Lung (tissue), 16 donors: ENCODE measurements around the gene AMY1A. TPM values are rescaled to one million over a fixed set of nuclear protein-coding genes. Genes with fewer than 3 reads are reported as not detected.
"Not testable (repeated sequence)": the region's sequence is repeated elsewhere in the genome, so short reads cannot be mapped to it uniquely, and the experiment has no call there.

ENCODE experiments used
- ATAC-seq: fragments of 200-7000 bp; cut with Tn5 transposase; one replicate; pipeline ENCODE4 v1.9.1; 2020; ENCODE audit warnings: moderate number of reproducible peaks; ENCODE audit not compliant: insufficient read depth, low FRiP score
- DNase-seq, 3 donors: peaks; one replicate each; pipeline ENCODE4 v3.0.0-alpha.2; 2013 to 2017
- H3K27ac ChIP-seq, 2 donors: one replicate each; pipeline ENCODE4 v1.5.1; 2013; ENCODE audit warnings: mild to moderate bottlenecking in 2 of 2, moderate library complexity in 2 of 2, control low read depth in 1 of 2, inconsistent platforms in 1 of 2, low read depth in 1 of 2, low read length in 1 of 2
- H3K27me3 ChIP-seq, 3 donors: one replicate each; pipeline ENCODE4 v1.5.1; 2013; ENCODE audit warnings: low read length in 2 of 3; ENCODE audit not compliant: control insufficient read depth in 3 of 3, insufficient read depth in 3 of 3
- H3K36me3 ChIP-seq, 4 donors: one replicate each; pipeline ENCODE4 v1.5.1; 2013; ENCODE audit warnings: low read length in 4 of 4, mild to moderate bottlenecking in 1 of 4, moderate library complexity in 1 of 4; ENCODE audit not compliant: control insufficient read depth in 4 of 4, insufficient read depth in 4 of 4
- H3K4me1 ChIP-seq, 5 donors: one replicate each; pipeline ENCODE4 v1.5.1; 2013; ENCODE audit warnings: low read length in 5 of 5, mild to moderate bottlenecking in 2 of 5, moderate library complexity in 1 of 5; ENCODE audit not compliant: control insufficient read depth in 5 of 5, insufficient read depth in 5 of 5
- H3K4me3 ChIP-seq: one replicate; pipeline ENCODE4 v1.5.1; 2013; ENCODE audit warnings: mild to moderate bottlenecking, control low read depth, moderate library complexity
- H3K9ac ChIP-seq, 2 donors: one replicate each; pipeline ENCODE4 v1.5.1; 2013; ENCODE audit warnings: low read length in 2 of 2, control low read depth in 1 of 2; ENCODE audit not compliant: insufficient read depth in 1 of 2
- H3K9me3 ChIP-seq, 4 donors: one replicate each; pipeline ENCODE4 v1.5.1; 2013; ENCODE audit warnings: low read length in 3 of 4, mild to moderate bottlenecking in 1 of 4, moderate library complexity in 1 of 4; ENCODE audit not compliant: control insufficient read depth in 4 of 4, insufficient read depth in 3 of 4
- CTCF ChIP-seq: IDR thresholded peaks from 2 replicates; pipeline ENCODE4 v1.5.1; 2012; ENCODE audit warnings: mild to moderate bottlenecking; ENCODE audit errors: control extremely low read depth, extremely low read depth
- WGBS, 2 donors: extraction: QIAGEN DNeasy Blood & Tissue Kit; methylation state at CpG; one replicate each; pipeline ENCODE4 v1.1.7; 2013; 5-methylcytosine and 5-hydroxymethylcytosine counted together
- long read RNA-seq, 5 donors: transcript quantifications; one replicate each; lab custom pipeline, GENCODE V29; 2026
- polyA plus RNA-seq, 2 donors: library from polyadenylated mRNA; stranded (reverse); fragments of 200-250 nt; gene quantifications; one replicate each; pipeline ENCODE4 v1.2.1, GENCODE V29; 2013
- total RNA-seq, 2 donors: library from RNA; depleted of rRNA in 1 of 2; stranded (reverse); fragments of >200 nt in 1 of 2; gene quantifications; one replicate each; pipeline ENCODE4 v1.2.1, GENCODE V29; 2014 to 2021
- donor health status: control.
- donor health status: control.
- donor health status: Bipolar disorder and iron deficiency.
- donor health status: healthy.
- donor health status: DM: yes; HTN: yes; CAD: no.

AMY1A gene
- total RNA-seq (10 to 100 TPM in 1 of 2 donors, 1 to 10 TPM in 1; 2.1 to 10.4 TPM), polyA plus RNA-seq (1 to 10 TPM; 1.1 to 1.8 TPM)
- long read RNA-seq, donor 1: 0 reads
- long read RNA-seq, donor 2: 0 reads
- long read RNA-seq, donor 3: 0 reads
- long read RNA-seq, donor 4: 0 reads
- long read RNA-seq, donor 5: 0 reads

- H3K27me3 ChIP-seq, H3K36me3 ChIP-seq, H3K9me3 ChIP-seq, H3K4me3 ChIP-seq, DNase-seq, ATAC-seq, H3K27ac ChIP-seq, H3K4me1 ChIP-seq, H3K9ac ChIP-seq: not testable (repeated sequence)
- WGBS, 2 donors: no CpG with 5 or more reads among the region's 5 CpGs
Measured at GRCh38 chr1:103655460-103655859, at the start of gene AMY1A. TSS of gene AMY1A (plus strand) at chr1:103655760. CDS start at chr1:103656331, 571 bp downstream.

GRCh38 chr1:103616362-103616761 is 39.2 kb upstream of the AMY1A start:
- ATAC-seq (no peak), DNase-seq (no peak)
- TF ChIP-seq CTCF: no peak
- Histone ChIP-seq H3K9ac (no peak overlapping the region), H3K27ac (no peak overlapping the region), H3K4me3 (no peak overlapping the region), H3K4me1 (no peaks in the 10 kb centered on the region), H3K9me3 (no peaks in the 10 kb centered on the region), H3K36me3 (no peaks in the 10 kb centered on the region), H3K27me3 (no peaks in the 10 kb centered on the region)
- WGBS, 2 donors: 88 to 94% methylated on average over 2 of the region's 2 CpGs

- H3K9ac ChIP-seq, H3K27ac ChIP-seq, DNase-seq, ATAC-seq, H3K4me3 ChIP-seq, H3K9me3 ChIP-seq, H3K36me3 ChIP-seq, H3K4me1 ChIP-seq, H3K27me3 ChIP-seq: not testable (repeated sequence)
- 92 to 93% methylated on average over 3 of the region's 3 CpGs for WGBS, 2 donors
Measured at GRCh38 chr1:103616994-103617477, 38.5 kb upstream of the AMY1A start, which contains the start of gene AMY2A. TSS of gene AMY2A (plus strand) at chr1:103617427. CDS start at chr1:103617441, 14 bp downstream.

DNA sequence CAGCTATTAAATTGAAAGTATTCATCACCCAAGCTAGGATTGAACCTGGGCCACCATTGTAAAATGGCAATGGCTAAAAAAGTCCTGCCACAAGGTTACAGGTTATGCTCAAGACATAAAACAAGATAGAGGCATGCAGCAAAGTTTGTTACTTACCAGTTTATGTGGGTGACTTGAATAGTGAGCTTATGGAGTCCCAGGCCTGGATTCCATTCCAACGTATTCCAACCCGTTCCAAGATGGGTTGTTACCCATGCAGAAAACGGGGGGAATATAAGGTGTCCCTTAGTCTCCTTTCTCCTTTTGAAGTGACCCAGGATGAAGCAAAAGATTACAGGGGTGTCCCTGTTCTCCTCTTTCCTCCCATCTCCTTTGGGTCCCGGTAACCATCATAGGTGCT is 28.1 kb upstream of the AMY1A start:
- not testable (repeated sequence) for DNase-seq, H3K9me3 ChIP-seq, ATAC-seq, H3K36me3 ChIP-seq, H3K4me3 ChIP-seq, H3K27me3 ChIP-seq, H3K4me1 ChIP-seq, H3K9ac ChIP-seq, H3K27ac ChIP-seq
- 86 to 88% methylated on average over 3 of the region's 4 CpGs for WGBS, 2 donors

- not testable (repeated sequence) for H3K27me3 ChIP-seq, H3K9ac ChIP-seq, H3K9me3 ChIP-seq, DNase-seq, H3K4me3 ChIP-seq, H3K27ac ChIP-seq, H3K36me3 ChIP-seq, ATAC-seq, H3K4me1 ChIP-seq
- WGBS, 2 donors: no CpG with 5 or more reads among the region's 3 CpGs
Measured at GRCh38 chr1:103641194-103641593, 14.4 kb upstream of the AMY1A start.

- H3K27me3 ChIP-seq, H3K36me3 ChIP-seq, H3K4me3 ChIP-seq, H3K9ac ChIP-seq, H3K9me3 ChIP-seq, H3K27ac ChIP-seq, DNase-seq, H3K4me1 ChIP-seq: not testable (repeated sequence)
- peak; percentile 65 for ATAC-seq
- WGBS, 2 donors: no CpG with 5 or more reads among the region's 3 CpGs
Measured at GRCh38 chr1:103643908-103644307, 11.7 kb upstream of the AMY1A start.

DNA sequence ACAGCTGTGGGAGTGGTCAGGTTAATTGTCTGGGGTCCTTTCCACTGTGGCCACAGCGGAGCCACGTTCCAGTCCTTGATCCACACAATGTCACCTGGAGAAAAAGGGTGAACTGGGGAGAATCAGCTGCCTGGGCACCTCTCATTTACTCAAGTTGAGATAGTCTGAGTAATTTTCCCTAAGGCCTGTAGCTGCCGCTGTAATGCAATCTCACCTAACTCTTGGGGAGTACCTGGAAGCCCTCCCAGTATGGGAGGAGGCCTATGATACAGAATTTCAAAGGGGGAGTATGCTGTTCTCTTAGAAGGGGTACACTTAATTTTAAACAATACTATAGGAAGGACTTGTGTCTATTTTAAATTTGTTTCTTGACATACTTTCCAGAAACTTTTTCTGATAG is 5.3 kb upstream of the AMY1A start:
- H3K27me3 ChIP-seq, ATAC-seq, H3K4me3 ChIP-seq, H3K9ac ChIP-seq, H3K4me1 ChIP-seq, H3K27ac ChIP-seq, DNase-seq, H3K36me3 ChIP-seq, H3K9me3 ChIP-seq: not testable (repeated sequence)
- WGBS, 2 donors: no CpG with 5 or more reads among the region's 3 CpGs

GRCh38 chr1:103650889-103651288 is 4.7 kb upstream of the AMY1A start:
- ATAC-seq: peak; percentile 77
- not testable (repeated sequence) for H3K36me3 ChIP-seq, H3K4me1 ChIP-seq, H3K27me3 ChIP-seq, H3K9ac ChIP-seq, DNase-seq, H3K27ac ChIP-seq, H3K9me3 ChIP-seq, H3K4me3 ChIP-seq
- WGBS, 2 donors: no CpG with 5 or more reads among the region's 4 CpGs
